Ramos (cell line): ENCODE measurements around the gene NFATC1.
"Not testable (repeated sequence)": the region's sequence is repeated elsewhere in the genome, so short reads cannot be mapped to it uniquely, and the experiment has no call there.

Experiments used
- in situ Hi-C: fragments of 300-500 bp; cut with MboI; formaldehyde crosslinking; loops from one replicate; pipeline ENCODE4 v1.14.3; 2022; ENCODE audit warnings: low sequenced_read_pairs; ENCODE audit not compliant: unreplicated experiment

The NFATC1 gene

DNA sequence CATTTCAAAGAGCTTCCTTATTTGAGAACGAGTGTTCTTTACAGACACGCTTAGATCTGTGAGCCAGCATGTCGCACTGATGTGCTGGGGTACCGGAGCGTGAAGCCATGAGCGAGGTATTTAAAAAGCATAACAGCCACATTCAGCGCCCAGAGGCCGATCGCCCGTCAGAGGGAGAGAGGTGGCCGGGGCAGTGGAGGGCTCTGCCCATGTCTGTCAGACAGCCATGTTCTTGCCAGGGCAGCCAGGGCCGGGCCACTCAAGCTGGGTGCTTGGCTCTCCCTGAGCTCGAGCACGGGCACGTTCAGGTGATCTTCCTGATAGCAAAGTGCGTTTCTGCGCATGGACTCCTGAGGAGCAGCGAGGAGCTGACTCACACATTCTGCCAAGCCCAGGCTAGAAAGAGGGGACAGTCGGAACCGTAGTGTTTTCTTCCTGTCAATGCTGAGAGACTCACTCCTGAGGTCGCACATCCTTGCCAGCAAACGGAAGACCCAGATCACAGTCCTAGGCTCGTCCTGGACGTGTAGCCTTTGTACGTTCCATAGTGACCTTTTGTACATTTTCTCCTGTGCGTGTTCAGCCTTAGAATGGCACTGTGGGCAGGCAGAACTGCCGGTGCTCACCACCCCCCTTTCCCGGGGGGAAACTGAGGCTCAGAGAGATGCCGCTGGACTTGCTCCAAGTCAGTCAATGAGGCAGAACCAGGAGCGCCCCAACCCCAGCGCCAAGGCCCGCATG is 100.7 kb downstream of the NFATC1 start:
- in situ Hi-C loops, result no loop called here

DNA sequence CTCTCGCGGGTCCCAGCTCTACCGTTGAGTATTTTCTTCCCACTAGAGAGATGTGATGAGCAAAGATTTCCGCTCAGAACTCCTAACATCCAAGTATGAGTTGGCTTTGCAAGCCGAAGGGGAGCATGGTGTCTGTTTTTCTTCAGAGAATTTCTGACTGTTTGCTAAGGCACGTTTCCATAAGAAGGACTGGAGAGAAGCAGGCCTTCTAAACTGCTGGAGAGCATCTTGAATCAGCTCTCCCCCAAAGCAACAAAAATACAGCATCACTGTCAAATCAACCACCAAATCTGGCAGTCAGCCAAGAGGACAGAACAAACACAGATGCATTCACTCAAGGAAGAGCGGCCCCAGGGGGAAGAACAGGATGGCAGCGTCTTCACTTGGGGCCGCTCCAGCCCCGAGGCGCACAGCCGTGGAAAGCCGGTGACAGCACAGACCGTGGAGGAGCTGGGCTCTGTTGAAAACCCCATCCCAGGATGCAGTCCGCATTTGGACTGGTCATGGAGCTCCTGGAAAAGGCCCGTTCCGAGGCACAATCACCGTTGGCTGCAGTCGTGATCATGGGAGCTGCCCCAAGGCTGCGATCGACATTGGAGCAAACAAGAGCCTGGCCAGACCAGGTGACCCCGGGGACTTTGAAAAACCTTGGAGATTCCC is 101.4 kb downstream of the NFATC1 start:
- in situ Hi-C loops, result no loop called here

DNA sequence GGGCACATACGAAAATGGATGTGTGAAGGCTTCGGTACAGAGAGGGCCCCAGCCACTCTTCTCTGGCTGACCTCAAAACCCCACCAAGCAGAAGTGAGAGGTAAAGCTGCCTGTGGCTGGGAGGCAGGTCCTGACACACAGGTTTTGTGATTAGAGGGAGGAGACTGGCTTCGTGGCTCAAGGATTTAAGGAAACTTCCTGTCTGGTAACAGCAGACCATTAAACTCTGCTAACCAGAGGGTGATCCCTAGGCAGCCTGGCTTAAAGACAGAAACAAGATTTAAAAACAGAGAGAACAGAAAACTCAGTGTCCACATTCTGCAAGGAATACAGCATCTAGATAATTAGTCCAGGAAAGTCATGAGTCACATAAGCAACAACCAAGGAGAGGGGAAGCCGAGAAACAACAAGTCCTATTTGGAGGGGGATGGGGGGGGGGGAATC is 101.9 kb downstream of the NFATC1 start:
- in situ Hi-C loops, result no loop called here

DNA sequence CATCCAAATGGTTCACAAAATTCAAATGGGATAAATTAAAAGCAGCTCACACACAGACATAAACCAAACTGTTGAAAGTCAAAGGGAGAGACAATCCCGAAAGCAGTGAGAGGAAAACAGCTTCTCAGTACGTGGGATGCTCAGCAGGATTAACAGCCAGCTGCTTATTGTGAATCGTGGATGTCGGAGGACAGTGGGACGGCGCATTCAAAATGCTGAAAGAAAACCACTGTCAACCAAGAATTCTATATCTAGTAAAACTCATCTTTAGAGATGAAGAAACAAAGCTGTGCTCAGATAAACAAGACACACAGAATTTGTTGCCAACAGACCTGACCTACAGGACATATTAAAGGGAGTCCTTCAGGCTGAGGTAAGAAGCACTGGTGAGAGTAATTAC is 102.9 kb downstream of the NFATC1 start:
- in situ Hi-C loops, result no loop called here

DNA sequence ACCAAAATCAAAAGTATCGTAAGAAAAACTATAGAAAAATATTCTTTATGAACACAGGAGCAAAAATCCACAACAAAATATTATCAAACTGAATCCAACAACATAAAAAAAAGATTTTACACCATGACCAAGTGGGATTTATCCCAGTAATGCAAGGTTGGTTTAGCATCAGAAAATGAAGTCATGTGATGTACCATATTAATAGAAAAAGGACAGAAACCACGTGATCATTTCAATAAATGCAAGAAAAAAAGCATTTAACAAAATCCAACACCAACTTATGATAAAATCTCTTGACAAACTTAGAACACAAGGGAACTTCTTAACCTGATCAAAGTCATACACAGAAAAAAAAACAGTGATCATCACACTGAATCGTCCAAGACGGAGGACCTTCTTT is 105.3 kb downstream of the NFATC1 start:
- in situ Hi-C loops, result no loop called here

DNA sequence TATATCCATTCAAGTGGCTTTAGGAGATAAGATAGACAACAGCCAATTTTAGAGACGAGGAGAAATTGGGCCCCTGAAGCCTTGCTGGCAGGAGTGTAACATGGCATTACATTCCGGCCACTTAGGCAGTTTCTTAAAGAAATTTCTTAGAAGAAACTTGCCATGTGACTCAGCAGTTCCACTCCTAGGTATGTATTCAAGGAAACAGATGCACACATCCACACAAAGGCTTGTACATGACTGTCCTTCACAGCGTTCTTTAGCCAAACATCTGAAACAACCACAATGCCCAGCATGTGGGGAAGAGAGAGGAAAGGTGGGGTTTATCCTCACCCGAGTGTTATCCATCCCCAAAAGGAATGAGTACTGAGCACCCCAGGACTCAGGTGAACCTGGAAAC is 107.1 kb downstream of the NFATC1 start:
- in situ Hi-C loops, result no loop called here

DNA sequence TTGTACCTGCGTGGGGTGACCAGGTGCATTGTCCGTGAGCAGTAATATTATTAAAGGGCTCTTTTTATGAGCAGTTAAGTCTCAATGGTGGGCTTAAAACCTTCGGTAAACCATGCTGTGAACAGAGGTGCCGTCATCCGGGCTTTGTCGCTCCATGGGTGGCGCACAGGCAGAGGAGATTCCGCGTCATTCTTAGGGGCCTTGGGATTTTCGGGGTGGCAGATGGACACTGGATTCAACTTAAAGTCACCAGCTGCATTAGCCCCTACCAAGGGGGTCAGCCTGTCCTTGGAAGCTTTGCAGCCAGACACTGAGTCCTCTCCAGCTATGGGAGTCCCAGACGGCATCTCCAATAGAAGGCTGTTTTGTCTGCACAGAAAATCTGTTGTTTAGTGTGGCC is 107.7 kb downstream of the NFATC1 start:
- in situ Hi-C loops, result no loop called here

DNA sequence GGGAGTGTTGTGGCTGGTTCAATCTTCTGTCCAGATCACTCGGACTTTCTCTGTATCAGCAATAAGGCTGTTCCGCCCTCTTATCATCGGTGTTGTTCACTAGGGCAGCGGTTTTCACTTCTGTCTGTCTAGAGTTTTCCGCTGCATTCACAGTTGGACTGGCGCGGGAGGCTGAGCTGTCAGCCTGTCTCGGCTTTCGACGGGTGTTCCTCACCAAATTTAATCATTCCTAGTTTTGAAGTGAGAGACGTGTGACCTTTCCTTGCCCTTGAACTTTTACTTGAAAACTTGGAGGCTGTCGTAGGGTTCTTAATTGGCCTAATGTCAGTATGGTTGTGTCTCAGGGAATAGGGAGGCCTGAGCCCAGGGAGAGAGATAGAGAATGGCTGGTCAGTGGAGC is 108.3 kb downstream of the NFATC1 start:
- in situ Hi-C loops, result no loop called here

DNA sequence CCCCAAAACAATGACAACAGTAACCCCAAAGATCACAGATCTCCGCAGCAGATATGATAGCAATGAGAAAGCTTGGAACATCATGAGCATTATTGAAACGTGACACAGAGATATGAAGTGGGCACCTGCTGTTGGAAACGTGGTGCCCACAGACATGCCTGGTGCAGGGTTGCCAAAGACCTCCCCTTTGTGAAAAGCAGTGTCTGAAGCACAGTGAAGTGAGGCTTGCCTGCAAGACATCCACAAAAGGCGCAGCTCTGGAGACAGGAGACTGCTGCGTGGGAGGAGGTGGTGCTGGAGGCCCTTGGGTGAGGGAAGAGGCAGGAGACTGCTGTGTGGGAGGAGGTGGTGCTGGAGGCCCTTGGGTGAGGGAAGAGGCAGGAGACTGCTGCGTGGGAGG is 108.8 kb downstream of the NFATC1 start:
- in situ Hi-C loops, result not testable (repeated sequence)

DNA sequence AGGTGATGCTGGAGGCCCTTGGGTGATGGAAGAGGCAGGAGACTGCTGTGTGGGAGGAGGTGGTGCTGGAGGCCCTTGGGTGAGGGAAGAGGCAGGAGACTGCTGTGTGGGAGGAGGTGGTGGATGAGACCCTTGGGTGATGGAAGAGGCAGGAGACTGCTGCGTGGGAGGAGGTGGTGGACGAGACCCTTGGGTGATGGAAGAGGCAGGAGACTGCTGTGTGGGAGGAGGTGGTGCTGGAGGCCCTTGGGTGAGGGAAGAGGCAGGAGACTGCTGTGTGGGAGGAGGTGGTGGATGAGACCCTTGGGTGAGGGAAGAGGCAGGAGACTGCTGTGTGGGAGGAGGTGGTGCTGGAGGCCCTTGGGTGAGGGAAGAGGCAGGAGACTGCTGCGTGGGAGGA is 109.7 kb downstream of the NFATC1 start:
- in situ Hi-C loops, result not testable (repeated sequence)

DNA sequence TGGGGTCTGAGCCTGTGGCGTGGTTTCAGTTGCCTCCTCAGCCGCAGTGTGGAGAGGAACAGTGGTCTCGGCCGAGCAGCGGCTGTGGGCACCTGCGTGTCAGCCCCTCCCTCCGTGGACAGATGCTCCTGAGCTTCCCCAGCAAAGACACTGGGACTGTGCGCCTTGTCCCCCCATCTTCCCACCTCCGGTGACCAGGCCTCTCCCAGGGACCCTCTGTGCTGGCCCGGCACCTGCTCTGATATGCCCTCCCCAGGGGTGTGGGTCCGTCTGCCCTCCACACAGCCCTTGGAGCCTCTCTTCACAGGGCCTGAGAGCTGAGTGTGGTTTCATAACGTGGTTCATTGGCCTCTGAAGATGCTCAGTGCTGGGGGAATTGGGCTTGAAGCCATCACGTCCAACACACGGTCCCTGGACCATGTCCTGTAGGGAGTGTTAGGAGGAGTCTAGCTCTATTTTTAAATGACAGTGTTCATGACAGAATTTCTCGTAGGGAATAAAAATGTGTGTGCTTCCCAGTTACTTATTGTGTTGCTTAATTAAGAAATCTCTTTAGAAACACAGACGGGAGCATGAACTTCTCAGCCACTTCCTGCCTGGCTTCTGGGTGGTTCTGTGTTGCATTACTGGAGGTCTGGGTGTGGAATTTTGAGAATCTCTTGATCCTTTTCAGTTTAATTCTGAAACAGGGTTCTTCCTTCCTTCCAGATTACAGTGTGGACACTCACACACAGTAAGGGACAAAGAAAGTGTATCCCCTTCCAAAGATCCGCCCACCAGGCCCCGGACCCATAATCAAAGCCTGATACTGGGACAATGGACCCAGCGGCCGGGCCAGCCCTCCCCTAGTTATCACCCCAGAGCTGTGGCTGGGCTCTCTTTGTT is 110.7 kb downstream of the NFATC1 start:
- in situ Hi-C loops, result no loop called here

DNA sequence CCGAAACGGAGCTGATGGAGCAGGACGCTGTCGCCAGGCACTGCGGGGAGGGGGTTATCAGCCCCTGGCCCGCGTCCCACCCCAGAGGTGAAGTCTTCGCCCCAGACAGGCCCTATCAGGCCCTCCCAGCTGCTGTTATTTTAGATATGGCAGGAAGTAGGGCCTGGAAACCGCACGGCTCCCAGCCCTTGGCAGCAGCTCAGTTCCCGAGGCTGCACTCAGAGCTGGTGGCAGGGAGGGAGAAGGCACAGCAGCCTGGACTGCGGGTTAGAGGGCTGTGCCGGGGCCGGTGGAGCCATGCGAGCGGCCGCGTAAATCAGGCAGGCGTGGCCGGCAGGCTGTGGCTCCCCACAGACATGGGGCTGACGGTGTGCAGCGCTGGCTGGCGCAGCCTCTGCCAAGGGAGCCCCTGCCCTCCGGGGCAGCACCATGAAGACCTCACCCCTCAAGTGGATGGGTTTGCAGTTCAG is 111.4 kb downstream of the NFATC1 start:
- in situ Hi-C loops, result no loop called here

DNA sequence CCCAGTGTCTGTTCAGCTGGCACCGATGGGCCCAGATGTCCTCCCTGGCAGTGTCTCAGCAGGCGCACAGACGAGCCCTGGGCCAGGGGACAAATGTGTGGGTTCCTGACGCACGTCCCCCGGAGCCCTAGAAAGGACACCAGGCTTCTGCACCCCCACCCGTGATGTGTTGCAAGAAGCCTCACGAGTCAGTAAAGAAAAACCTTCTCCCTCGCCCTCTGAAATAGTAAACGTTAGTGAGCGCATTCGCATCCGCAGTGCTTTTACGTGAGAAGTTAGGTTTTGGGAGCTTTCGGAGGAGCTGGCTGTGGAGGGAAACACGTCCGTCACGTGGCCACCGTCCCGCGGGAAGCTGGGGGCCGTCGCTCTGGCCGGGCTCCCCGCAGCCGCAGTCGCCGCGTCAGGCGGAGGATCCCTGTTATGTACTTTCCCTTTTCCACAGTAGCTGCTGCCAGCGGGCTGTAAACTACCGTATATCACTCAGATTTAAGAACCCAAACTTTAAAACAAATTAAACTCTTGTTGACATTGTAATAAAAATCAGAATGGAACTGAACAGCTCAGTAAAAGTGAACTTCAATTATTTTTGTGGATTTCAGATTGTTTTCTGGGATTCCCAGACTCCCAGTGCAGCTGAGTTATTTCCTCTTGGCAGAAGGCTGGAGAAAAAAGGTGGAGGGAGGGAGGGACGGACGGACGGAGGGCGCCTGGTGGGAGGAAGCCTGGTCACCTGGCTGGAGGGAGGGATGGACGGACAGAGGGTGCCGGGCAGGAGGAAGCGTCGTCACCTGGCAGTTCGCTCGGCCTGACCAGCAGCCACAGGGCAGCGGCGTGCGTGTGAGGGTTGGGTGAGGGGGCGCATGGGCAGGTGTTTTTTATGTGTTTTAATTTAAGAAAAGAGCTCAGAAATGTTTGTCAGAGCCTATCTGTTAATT is 112.1 kb downstream of the NFATC1 start:
- in situ Hi-C loops, result no loop called here

DNA sequence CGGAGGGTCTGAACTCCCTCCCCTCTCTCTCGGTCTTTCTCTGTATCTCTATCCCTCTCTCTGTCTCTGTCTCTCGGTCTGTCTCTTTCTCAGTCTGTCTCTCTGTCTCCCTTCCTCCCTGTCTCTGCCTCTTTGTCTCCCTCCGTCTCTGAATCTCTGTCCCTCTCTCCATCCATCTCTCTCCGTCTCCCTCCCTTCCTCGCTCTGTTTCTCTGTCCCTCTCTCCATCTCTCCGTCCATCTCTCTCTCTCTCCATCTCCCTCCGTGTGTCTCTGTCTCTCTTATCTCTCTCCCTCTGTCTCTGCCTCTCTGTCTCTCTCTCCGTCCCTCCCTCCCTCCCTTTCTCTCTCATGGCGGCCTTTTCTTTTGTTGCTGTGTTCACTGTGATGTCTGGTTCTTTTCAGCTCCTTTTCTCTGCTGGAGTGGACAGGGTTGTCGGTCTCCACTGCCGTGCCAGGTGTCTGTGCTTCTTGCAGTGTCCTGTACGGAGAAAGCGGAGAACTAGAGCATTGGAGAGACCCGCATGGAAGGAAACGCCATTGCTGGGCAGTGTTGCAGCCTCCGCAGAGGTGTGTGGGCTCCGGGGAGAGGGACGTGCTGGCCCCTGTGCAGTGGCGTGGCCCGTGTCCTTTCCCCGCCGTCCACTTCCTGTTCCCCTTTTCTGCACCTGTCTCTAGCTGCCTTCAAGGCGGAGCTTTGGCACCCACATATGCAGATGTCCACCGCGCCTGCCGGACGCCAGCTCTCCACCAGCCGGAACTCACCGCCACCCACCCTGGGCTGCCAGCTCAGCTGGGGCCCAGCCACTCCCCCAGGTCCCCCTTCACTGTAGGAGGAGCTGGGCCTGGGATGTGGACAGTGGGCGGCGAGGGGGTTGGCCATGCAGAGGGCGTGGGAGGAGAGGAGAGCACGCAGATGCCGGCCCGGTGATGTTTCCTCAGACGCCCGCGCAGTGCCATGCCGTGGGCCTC is 113.1 kb downstream of the NFATC1 start:
- in situ Hi-C loops, result no loop called here

DNA sequence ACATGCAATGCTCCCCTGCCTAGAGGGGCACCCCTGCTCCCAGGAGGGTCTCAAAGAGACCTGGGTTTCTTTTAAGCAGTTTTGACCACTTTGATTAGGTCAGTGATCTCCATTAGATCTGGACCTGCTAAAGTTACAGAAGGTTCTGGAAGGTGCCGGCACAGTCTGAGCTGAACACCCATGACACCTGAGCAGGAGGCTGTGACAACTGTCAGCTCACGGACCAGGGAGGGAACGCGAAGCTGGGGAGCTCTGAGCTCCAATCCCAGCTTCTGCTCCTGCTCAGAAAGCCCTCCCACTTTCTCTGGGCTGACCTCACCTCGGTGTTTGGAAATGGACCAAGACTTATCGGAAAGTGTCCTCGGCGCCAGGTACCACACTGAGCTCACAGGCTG is 113.8 kb downstream of the NFATC1 start:
- in situ Hi-C loops, result no loop called here

DNA sequence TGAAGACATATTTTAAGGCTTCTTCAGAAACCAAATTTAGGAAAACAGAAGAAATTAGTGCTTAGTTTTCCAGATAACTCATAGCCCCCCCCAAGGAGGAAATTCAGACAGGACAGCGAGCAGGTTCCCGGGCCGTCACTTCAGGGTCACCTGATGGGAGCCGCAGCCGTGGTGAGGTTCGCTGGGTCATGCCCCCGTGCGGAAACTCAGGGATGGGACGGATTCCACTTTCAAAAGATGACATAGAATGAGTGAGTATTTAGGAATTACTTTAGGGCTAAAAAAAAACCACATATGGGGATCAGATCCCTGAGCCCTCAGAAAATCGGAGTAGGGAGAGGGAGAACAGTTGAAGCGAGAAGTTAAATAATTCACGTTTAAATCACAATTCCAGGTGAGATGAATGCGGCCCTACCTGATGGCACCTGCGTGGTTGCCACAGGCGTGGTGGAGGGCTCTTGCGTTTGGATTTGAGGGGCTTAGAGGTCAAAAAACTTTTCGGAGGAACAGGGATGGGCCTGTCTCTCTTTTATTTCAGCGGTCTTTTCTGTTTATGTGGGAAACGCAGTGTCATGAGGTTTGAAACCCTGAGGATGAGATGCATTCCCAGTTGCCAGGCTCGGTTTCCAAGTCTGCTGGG is 114.4 kb downstream of the NFATC1 start:
- in situ Hi-C loops, result loop anchor here (10.0 kb wide), 2 partner anchors 45 to 105 kb away; no protein-coding TSS in a partner anchor

DNA sequence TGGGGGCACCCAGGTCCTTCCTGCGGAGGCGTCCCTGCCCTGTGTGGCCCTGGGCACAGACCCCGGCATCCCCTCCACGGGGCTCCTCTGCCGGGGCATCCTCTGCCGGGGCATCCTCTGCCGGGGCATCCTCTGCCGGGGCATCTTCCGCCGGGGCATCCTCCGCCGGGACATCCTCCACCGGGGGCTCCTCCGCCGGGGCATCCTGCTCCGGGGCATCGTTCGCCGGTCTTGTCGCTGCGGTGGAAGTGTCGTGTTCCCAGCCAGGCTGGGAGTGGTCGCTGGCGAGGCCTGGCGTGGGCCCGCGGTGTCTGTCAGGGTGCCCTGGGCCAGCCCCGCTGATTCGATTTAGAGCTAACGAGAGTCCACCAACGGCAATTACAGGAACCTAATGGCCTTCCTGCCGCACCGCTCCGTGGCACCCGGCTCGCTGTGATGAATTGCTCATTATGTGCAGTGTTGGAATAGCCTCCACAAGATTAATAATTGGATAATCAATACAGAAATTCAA is 115.1 kb downstream of the NFATC1 start:
- in situ Hi-C loops, result loop anchor here (10.0 kb wide), 2 partner anchors 46 to 106 kb away; no protein-coding TSS in a partner anchor

DNA sequence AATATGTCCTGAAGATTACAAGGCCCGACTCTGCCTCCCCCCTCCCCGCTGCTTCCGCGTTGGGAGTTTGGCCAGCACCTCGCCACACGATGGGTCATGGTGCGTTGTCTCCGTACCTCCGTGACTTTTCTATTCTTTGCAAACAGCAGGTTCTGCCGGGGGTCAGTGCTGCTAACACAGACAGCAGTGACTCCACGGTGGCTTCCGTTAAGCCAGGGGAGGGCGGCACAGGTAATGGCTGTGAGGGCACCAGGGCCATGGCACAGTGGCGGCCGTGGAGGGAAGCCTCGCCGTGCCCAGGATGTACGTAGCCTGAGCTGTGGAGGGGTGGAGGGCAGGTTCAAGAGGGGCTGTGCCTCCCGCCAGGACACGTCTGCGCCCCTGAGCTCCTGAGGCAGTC is 115.5 kb downstream of the NFATC1 start:
- in situ Hi-C loops, result loop anchor here (10.0 kb wide), 2 partner anchors 46 to 106 kb away; no protein-coding TSS in a partner anchor
